CD4-positive, alpha-beta T cell treated with Interleukin-17A for 1 hour (primary cell): ENCODE data around the gene ANO1.

Experiments
- DNase-seq: peaks from one replicate; pipeline ENCODE4 v3.0.0-alpha.2; 2020

The ANO1 gene

DNA sequence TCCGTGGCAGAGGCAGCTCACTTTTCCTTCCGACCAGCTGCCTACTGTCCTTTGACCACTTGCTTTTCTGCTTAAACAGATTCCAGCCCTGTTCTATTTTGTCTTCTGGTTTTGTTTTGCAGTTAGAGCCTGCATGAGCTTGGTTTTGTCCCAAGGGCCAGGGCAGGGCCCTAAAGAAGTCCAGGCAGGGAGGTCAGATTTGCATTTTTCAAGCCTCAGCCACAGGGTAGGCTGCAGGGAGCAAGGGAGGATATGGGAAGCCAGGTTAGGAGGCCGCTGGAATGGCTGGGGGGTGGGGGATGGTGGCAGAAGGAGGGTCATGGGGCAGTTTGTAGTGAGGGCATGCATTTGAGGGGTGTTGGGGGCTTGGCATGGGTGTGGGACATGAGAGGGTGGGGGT, 148.1 kb downstream of the ANO1 start:
- DNase-seq = no peak

DNA sequence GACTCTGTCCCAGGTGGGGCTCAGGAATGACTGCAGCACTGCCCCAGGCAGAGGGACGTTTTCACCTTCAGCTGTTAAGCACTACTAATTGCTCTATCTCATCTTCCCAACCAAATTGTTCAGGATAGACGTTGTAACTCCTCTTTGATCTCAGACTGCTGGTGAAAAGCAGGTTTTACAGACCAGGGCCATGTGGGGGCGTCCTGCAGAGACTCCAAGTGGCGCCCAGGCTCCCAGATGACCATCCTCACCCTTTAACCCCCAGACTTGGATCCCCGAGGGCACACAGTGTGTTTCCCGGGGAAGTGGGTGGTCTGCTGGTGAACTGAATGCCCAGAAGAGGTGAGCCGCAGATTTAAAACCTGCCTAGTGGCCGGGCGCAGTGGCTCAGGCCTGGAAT, 148.8 kb downstream of the ANO1 start:
- no peak for DNase-seq

GRCh38 chr11:70229737-70230136, 151.6 kb downstream of the ANO1 start:
- no peak for DNase-seq

DNA sequence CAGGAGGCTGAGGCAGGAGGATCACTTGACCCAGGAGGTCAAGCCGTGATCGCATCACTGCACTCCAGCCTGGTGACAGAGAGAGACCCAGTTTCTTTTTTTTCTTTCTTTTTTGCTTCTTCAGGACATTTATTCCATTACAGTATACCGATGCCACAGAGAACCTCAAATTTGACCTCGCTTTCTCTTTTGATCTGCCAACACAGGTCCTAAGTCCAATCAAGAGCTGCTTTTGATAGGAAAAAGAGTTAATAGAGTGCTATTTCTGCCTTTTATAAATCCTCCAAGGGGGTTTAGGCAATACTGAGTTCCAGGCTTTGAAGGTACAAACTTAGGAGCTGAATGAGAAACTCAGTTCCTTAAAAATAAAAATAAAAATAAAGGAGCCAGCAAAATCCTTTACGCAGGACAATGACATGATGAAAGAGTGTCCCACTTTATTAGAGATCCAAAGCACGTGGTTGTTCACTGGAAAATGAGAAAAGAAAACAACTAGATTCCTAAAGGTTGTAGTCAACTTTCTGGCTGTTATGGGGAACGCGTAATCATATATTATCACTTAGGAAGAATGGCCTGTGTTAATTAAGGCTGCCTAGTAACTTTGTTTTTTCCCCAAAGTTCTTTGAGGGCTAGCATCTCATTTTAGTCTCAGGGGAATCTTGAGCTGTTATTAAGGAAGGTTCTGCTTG, 152.2 kb downstream of the ANO1 start:
- DNase-seq = no peak

DNA sequence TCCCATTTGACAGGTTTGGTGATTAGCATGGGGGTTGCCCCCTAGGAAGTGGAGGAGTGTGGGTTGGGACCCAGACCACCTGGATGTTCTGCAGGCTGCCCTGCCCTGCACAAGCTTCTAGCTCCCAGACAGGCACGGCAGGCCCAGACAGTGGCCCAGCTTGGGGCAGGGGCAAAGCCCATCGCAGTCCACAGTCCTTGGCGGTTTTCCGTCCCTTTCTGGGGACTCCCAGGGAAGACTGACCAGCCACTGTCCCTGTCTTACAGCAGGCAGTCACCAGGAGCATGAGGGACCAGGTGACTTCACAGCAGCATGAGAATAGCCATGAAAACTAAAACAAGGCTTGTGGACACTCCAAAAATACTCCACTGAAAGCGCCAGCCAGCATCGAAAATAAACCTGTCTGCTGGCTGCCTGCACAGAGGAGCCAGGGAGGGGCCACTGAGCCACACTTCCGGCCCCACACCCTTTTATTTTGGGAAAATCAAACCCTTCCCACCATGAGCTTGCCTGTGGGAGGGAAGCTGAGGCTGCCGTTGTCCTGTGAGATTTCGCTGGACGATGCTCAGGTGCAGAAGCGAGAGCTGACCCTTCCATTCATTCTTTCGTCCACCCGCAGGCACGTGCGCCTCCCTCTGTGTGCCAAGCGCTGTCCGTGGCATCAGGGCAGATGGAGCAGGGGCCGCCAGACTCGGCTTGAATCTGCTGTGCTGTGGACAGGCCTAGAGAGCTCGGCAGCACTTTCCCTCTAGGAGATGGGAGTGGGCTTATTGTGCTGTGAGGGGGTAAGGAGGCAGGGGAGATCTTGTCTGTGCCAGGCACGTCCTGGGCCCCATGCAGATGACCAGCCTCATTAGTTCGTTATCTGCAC, 153.0 kb downstream of the ANO1 start:
- DNase-seq = no peak

GRCh38 chr11:70233034-70233433, 154.9 kb downstream of the ANO1 start:
- no peak for DNase-seq

DNA sequence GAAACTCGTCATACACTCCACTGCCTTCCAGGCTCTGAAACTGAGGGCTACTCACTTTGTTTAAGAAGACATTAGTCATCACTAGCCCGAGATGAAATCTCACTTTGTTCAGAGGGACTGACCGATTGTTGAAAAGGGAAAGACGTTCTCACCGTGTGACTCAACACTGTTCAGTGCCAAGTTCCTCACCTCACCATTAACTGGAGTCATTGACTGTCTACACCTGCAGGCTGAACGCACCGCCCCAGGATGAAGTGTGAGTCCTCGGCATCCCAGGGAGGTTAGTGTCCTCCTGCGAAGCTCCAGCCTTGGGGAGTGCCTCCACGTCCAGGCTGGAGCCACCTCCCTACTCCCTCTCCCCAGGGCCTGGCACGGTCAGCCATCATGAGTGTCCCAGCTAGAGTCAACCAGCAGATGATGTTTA, 155.4 kb downstream of the ANO1 start:
- no peak for DNase-seq

GRCh38 chr11:70233962-70234361, 155.8 kb downstream of the ANO1 start:
- no peak for DNase-seq
